ENCODE data around the gene KANK2.
"Not testable (repeated sequence)": the region's sequence is repeated elsewhere in the genome, so short reads cannot be mapped to it uniquely, and the experiment has no call there.

Gene KANK2

GRCh38 chr19:11172576-11172975, 24.8 kb downstream of the KANK2 start:
- no peak for DNase-seq (ENCODE audit: low read depth)

- no peak for DNase-seq (ENCODE audit: low read depth)
Observed at GRCh38 chr19:11171144-11171543, 26.2 kb downstream of the KANK2 start.

- DNase-seq (ENCODE audit: low read depth), result no peak
Observed at GRCh38 chr19:11169896-11170678, 27.3 kb downstream of the KANK2 start.

GRCh38 chr19:11168568-11168967, 28.8 kb downstream of the KANK2 start:
- no peak for DNase-seq (ENCODE audit: low read depth)

- DNase-seq (ENCODE audit: low read depth), result no peak
Observed at GRCh38 chr19:11166281-11167142, 30.8 kb downstream of the KANK2 start.

- DNase-seq (ENCODE audit: low read depth), result no peak
Observed at GRCh38 chr19:11165486-11166030, 31.8 kb downstream of the KANK2 start.

- no peak for DNase-seq (ENCODE audit: low read depth)
Observed at GRCh38 chr19:11164879-11165406, 32.4 kb downstream of the KANK2 start.

- no peak for DNase-seq (ENCODE audit: low read depth)
Observed at GRCh38 chr19:11164296-11164695, 33.0 kb downstream of the KANK2 start.

DNA sequence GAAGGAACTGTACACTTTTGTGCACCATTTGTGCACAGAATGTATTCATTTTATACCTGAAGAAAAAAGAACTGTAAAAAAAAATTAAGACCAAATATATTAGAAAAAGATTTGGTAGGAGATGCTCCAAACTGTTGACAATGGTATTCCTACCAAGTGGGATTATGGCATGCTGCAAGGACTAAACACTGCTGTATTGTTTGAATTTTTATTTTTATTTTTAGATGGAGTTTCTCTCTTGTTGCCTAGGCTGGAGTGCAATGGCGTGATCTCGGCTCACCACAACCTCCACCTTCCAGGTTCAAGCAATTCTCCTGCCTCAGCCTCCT, 36.9 kb downstream of the KANK2 start:
- DNase-seq (ENCODE audit: low read depth), result not testable (repeated sequence)

DNA sequence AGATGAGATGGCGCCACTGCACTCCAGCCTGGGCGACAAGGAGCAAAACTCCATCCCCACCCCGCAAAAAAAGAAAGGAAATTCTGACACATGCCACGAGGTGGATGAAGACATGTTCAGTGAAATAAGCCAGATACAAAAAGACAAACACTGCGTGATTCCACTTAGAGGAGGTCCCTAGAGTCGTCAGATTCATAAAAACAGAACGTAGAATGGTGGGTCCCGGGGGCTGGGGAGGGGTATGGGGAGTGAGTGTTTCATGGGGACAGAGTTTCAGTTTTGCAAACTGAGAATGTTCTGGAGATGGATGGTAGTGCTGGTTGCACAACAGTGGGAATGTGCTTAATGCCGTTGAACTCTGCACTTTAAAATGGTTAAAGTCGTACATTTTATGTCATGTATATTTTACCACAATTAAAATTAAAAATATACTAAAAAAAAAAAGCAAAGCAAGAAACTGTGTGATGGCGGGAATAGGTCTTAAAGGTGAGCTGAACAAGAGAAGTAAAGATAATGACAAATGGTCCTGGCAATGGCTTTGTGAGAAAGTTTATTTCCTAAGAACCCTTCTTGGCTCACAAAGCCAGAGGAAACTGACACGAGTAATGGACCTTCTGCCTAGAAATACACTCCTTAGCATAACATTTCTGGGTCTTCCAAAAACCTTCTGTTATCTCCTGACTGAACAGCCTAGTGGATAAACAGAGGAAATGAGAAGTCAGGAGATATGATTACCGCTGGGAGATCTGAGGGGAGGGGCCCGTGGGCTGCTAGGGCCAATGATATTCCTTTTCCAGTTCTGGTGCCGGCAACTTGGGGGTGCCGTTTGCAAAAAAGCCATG, 37.5 kb downstream of the KANK2 start:
- DNase-seq (ENCODE audit: low read depth), result no peak

DNA sequence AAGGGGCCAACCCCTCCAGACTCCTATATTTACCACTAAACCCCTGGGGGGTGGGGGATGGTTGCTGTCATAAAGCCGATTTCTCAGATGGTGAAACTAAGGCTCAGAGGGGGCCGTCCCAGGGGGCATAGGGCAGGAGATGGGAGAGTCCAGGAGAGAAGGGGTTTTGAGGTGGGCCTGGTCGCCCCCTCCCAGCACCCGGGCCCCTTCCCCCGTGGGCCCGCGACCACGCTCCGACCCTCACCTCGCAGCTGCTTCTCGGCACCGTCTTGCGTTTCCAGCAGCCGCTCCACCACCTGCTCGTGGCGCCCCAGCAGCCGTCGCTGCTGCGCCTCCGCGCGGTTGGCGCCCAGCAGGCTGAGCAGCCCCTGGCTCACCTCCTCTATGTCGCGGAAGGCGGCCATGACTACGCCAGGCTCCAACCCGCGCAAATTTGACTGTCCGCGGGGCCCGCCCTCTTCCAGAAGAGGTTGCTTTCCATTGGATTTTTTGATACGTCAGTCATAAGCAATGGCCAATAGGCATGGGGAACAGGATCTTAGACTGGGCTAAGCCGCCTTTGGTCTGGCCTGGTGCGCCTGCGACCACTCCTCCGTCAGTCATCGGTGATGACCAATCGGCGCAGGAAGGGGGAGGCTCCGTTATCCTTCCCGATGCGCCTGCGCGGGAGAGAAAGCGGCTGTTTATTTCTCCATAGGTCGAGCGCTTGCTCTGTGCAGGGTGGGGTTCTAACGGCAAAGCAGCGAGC, 41.8 kb downstream of the KANK2 start, which contains the start of gene SPC24:
SPC24 (minus strand) TSS at position 410 of the 748 bp plus-strand sequence; CDS start at position 404, 6 bp downstream.
- peak; percentile 80 for DNase-seq (ENCODE audit: low read depth)

DNA sequence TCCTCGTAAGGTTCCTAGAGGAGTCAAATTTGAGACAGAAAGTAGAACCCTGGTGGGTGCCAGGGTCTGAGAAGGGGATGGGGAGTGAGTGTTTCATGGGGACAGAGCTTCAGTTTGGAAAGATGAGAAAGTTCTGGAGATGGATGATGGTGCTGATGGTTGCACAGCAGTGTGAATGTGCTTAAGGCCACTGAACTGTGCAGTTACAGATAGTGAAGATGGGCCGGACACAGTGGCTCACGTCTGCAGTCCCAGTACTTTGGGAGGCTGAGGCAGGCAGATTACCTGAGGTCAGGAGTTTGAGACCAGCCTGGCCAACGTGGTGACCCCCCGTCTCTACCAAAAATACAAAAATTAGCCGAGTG, 42.7 kb downstream of the KANK2 start:
- DNase-seq (ENCODE audit: low read depth), result no peak

- no peak for DNase-seq (ENCODE audit: low read depth)
Observed at GRCh38 chr19:11152318-11153062, 44.9 kb downstream of the KANK2 start.

DNA sequence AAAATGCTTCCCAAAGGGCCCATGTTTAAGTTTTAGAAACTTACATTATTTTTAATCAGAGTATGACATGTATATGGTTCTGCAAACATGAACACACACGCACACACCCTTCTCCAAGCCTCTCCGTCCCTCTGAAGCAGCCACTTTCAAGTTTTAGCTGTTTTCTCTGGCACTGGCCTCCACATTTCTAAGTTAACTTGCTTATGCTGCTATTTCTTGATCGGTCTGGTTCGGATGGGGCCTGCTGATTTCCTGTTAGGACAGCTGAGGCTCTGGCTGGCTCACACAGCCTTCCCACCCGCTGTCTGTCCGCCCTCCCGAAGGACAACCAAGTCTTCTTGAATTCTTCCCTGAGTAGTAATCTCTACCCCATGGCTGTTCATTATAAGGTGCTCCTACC, 46.2 kb downstream of the KANK2 start:
- DNase-seq (ENCODE audit: low read depth), result no peak

DNA sequence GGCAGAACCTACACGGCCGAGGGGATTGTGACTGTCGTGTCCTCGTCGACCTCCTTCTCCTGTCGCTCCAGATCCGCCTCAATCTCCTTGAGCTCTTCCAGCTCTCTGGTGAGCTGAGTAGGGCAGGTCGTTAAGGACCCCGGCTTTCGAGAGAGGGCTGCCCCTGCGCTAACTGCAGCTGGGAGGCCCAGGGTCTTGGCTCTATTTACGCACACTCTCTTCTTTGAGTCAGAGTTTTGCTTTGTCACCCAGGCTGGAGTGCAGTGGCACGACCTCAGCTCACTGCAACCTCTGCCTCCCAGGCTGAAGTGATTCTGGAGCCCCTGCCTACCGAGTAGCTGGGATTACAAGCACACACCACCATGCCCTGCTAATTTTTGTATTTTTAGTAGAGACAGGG, 49.3 kb downstream of the KANK2 start:
- DNase-seq (ENCODE audit: low read depth), result no peak

- DNase-seq (ENCODE audit: low read depth), result no peak
Observed at GRCh38 chr19:11145536-11145924, 51.8 kb downstream of the KANK2 start.

DNA sequence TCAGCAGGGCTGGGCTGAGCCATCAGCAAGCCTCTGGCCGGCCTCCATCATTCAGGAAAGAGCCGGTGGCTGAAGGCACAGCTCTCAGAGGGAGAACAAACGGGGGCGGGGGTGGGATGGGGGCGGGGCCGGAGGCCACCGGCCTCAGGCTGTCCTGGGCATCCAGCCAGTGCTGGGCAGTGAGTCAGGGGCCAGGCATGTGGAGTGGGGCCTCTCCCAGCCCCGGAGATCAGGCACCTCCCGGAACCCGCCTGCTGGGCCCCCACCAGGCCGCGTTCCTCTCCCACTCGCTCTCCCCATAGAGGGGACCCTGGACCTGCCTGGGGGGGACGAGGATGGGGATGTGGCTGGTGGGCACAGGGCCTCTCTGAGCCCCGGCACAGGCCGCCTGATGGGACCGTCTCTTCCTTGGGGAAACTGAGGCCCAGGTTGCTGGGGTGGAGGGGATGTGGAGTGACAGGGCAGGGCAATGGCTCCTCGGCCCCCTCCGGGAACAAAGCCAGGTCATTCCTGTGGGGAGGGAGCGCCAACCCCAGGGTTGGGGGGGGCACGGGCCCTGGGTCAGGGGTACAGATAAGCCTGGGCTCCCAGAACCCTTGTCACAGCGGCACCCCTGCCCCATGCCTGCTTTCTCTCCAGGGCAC, 54.7 kb downstream of the KANK2 start:
- no peak for DNase-seq (ENCODE audit: low read depth)

- DNase-seq (ENCODE audit: low read depth), result no peak
Observed at GRCh38 chr19:11141937-11142527, 55.3 kb downstream of the KANK2 start.

- DNase-seq (ENCODE audit: low read depth), result no peak
Observed at GRCh38 chr19:11140896-11141295, 56.4 kb downstream of the KANK2 start.
